IPS DF 4.7 (cell line): ENCODE data around the gene MYO5A.
"Not testable (repeated sequence)": the region's sequence is repeated elsewhere in the genome, so short reads cannot be mapped to it uniquely, and the experiment has no call there.

ENCODE experiments used
- DNase-seq: peaks from one replicate; pipeline ENCODE4 v3.0.0-alpha.2; 2013; ENCODE audit warnings: low spot score; ENCODE audit errors: extremely low read depth

Gene MYO5A

DNA sequence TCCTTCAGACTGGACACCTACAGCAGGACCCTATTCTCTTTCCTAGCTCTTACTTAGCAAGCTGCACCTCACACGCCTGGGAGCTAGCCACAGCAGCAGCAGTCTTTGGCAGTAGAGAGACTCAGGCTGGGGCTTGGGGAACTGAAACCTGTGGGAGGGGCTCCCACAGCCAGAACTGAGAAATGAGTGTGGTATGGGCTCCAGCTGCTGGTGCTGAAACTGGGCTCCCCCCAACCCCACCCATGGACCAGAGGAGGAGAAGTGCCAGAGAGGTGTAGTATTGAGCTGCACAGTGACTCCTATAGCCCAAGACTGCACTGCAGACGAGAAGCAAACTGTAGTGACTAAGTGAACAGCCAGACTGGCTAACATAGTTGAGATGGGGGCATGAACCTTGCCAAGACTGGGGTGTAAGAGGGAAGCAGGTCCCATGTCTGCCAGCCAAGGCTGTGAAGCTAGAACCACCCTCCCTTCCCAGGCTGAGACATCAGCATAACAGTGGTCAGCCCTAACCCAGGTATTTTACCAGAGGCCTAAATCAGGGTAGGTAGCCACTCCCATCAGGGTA, 62.5 kb downstream of the MYO5A start:
- DNase-seq = peak; percentile 41

DNA sequence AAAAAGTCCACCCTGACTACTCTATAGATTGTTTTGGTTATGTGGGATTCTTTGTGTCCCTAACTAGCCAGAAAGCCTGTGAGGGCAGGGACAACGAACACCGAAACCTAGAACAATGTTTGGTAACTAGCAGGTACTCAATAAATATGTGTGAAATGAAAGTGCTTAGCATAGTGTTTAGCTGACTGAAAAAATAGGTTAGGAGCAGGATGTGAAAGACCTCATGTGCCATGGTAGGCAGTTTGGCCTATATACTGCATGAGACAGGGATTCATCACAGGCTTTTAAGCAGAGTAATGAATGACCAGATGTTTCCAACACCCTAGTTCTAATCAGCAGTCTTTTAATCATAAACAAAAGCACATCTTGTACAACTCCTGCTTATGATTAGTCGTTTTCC, 64.2 kb downstream of the MYO5A start:
- DNase-seq = no peak

DNA sequence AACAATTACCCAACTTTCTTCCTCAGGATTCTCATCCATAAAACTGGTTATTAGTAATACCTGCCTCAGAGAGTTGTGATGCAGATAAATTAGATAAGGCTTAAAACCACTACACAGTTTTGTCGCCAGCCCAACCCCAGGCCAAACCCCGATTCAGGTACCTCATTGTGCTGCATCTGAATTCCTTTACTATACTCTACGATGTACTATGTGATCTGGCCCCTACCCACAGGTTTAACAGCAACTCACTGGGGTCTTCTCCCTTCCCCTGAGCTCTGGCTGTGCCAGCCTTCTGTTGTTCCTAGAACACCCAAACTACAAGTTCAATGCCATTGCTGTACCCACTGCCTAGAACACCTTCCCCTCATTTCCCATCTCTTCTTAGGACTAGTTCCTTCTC, 64.6 kb downstream of the MYO5A start:
- no peak for DNase-seq

DNA sequence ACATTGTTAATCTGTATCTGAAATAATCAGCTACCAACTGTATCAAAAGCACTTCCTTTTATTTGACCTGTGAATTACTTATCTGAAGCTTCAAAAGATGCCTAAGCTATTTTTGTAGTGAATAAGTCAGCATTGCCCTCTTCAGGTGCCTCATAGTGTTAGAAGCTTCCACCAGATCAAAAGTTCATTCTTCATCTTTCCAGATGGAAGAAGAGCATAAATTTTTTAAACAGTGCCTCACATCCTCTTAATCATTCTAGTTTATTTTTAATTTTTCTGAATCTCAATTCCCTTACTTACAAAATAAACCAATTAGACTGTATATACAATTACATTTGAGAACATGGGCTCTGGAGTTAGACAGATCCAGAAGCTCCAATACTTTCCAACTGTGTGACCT, 65.0 kb downstream of the MYO5A start:
- DNase-seq = no peak

DNA sequence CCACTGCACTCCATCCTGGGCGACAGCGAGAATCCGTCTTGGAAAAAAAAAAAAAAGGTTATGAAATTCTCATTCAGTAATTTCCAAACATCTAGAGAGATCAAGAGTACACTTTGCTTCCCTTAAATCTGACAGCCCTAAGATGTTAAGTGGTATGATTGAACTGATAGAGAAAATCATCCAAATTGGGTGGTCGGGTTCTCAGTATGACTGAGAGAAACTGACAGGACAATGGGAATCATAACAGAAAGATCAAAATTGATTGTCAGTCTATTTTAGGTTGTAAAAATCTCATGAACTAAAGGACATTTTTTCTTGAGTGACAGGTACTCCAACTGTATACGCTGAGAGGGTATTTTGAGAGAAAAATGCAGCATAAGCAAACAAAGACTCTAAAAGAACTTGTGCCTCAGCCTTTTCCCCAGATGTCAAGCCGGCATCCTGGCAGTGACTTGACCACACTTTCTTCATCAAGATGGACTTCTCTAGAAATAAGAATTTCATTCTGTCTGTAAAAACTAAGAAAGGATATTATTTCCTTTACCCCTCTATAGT, 65.8 kb downstream of the MYO5A start:
- no peak for DNase-seq

DNA sequence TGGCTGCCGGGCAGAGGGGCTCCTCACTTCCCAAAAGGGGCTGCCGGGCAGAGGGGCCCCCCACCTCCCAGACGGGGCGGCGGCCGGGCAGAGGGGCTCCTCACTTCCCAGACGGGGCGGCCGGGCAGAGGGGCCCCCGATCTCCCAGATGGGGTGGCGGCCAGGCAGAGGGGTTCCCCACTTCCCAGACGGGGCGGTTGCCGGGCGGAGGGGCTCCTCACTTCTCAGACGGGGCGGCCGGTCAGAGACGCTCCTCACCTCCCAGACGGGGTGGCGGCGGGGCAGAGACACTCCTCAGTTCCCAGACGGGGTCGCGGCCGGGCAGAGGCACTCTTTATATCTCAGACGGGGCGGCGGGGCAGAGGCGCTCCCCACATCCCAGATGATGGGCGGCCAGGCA, 69.0 kb downstream of the MYO5A start:
- not testable (repeated sequence) for DNase-seq

DNA sequence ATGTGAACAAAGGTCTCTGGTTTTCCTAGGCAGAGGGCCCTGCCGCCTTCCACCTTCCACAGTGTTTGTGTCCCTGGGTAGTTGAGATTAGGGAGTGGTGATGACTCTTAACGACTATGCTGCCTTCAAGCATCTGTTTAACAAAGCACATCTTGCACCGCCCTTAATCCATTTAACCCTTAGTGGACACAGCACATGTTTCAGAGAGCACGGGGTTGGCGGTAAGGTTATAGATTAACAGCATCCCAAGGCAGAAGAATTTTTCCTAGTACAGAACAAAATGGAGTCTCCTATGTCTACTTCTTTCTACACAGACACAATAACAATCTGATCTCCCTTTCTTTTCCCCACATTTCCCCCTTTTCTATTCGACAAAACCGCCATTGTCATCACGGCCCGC, 69.4 kb downstream of the MYO5A start:
- not testable (repeated sequence) for DNase-seq

DNA sequence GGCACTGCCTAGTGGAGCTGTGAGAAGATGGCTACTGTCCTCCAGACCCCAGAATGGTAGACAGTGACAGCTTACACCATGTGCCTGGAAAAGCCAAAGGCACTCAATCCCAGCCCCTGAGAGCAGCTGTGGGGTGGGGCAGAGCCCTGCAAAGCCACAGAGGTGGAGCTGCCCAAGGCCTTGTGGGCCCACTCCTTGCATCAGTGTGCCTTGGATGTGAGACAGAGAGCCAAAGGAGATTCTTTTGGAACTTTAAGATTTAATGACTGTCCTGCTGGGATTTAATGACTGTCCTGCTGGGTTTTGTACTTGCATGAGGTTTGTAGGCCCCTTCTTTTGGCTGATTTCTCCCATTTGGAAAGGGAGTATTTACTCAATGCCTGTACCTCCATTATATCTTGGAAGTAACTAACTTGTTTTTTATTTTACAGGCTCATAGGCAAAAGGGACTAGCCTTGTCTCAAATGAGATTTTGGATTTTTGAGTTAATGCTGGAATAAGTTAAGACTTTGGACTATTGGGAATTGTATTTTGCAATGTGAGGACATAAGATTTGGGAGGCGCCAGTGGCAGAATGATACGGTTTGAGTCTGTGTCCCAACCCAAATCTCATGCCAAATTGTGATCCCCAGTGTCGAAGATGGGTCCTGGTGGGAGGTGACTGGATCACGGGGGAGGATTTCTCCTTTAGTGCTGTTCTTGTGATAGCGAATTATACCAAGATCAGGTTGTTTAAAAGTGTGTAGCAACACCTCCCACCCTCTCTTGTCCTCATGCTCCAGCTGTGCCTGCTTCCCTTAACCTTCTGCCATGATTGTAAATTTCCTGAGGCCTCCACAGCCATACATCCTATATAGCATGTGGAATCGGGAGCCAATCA, 80.4 kb downstream of the MYO5A start:
- peak; percentile 38 for DNase-seq

DNA sequence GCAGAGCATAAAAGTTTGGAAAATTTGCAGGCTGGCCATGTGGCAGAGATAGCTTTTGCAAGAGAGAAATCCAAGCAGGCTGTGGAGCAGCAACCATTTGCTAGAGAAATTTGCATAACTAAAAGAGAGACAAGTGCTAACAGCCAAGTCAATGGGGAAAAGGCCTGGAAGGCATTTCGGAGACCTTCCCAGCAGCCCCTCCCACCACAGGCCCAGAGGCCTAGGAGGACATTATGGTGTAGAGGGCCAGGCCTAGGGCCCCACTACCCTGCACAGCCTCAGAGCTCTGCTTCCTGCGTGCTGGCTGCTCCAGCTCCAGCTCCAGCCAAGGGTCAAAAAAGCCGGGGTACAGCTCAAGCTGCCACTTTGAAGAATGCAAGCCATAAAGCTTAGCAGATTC, 82.7 kb downstream of the MYO5A start:
- DNase-seq = peak; percentile 22

DNA sequence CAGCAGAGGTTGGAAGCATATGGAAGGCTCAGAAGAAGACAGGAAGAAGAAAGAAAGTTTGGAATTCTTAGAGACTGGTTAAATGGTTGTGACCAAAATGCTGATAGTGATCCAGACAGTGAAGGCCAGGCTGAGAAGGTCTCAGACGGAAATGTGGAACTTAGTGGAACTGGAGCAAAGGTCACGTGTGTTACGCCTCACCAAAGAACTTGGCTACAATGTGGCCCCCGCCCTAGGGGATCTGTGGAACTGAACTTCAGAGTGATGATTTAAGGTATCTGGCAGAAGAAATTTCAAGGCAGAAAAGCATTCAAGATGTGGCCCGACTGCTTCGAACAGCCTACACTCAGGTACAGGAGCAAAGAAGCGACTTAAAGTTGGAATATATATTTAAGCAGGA, 83.1 kb downstream of the MYO5A start:
- no peak for DNase-seq

DNA sequence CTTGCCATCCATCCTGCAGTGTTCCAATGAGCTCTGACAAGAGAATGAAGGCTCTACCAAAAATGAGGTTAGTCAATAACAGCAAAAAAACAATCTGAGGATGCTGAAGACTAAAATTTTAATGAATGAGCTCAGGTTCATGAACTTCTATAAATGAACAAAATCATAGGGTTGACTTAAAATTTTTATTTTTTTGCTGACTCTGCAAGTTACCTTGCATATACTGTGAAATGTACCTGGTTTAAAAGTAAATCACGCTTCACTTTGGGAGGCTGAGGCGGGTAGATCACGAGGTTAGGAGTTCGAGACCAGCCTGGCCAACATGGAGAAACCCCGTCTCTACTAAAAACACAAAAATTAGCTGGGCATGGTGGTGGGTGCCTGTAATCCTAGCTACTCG, 85.5 kb downstream of the MYO5A start:
- DNase-seq = not testable (repeated sequence)

DNA sequence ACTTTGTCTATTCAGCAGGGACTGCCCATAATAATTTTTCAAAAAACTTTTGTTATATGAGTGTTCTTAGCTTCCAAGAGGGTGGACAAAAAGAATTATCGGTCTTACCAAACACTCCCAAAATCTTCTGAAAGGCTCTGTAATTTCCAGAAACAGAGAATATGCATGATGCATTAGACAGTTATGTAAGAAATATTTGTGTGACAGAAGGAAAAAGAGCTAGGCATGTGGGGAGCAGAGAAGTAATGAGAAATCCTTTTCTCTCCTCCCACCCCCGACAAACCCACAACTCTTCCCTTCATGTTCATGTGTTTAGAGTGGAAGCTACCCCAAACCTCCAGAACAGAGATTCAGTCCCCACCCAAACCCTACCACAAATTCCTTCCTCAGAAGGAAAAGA, 86.8 kb downstream of the MYO5A start:
- DNase-seq = no peak

DNA sequence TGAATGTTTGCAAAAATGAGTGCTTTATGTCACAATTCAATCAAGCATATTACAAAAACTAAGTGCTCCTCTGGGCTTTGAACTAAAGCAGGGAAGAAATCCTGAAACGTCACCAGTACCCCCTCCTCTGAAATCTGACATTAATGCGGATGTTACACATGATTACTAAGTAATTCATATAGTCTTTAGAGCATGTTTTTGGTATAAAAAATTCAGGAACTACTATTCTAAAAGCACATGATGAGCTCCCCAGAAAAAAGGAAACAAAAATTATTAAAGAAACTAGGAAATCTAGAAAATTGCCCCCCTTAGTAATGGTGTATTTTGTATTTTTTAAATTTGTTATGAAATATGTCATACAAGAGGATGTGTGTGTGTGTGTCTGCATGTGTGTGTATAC, 87.7 kb downstream of the MYO5A start:
- DNase-seq = no peak

DNA sequence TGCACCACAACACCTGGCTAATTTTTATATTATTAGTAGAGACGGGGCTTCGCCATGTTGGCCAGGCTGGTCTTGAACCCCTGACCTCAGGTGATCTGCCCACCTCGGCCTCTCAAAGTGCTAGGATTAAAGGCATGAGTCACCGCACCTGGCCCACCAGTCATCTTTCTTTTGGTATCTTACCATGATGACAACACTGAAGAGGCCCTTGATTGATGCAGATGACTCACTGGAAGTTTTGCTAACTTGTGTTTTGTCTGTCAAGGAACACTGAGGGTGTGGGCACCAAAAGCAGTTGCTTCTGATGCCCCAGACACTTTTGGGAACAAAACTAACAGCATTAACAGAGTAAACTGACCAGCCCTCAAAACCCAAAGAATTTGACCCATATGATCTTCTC, 88.3 kb downstream of the MYO5A start:
- DNase-seq = no peak

DNA sequence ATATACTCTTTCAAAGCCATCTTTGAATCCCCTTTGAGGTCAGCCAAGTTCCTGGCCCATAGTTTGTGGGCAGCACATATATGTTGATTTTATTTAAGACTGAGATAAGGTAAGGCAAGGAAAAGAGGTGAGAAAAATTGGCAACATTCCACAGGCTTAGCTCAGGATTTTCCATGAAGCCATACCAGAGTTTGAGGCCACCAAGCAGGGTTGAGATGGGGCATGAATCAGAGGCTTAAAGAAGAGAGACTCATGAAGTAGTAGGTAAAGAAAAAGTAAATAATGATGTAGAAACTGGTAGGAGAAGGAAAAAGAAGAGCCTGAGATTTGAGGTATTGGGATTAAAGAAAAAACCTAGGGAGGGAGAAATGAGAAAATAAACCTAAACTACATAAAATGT, 89.2 kb downstream of the MYO5A start:
- no peak for DNase-seq

DNA sequence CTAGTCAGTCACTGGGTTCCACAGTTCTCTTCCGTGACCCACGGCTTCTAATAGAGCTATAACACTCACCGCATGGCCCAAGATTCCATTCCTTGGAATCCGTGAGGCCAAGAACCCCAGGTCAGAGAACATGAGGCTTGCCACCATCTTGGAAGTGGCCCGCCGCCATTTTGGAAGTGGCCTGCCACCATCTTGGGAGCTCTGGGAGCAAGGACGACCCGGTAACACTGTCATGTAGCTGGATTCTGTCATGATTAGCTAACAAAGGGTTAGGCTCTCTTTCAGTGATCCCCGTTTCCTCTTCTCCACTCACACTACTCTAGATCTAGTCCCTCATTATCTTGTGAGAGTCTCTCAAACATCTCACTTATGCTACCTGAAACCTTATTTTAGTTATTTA, 89.6 kb downstream of the MYO5A start:
- not testable (repeated sequence) for DNase-seq

DNA sequence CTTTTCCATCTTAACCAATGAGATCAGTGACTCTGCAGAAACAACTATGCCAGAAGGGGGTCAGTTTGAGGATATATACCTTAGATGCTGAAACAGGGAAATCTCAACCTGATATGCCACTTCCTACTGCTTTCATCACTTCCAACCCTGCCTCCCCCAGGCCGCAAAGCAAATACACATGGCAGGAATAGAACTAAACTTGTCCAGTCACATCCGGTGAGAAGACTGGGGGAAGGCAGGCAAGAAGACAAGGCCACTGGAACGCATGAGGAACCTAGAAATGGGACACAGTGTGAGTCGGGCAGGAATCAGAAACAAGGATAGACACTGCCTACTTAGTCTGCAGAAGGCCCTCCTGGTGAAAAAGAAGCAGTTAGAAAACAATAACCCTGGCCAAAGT, 90.6 kb downstream of the MYO5A start:
- no peak for DNase-seq

DNA sequence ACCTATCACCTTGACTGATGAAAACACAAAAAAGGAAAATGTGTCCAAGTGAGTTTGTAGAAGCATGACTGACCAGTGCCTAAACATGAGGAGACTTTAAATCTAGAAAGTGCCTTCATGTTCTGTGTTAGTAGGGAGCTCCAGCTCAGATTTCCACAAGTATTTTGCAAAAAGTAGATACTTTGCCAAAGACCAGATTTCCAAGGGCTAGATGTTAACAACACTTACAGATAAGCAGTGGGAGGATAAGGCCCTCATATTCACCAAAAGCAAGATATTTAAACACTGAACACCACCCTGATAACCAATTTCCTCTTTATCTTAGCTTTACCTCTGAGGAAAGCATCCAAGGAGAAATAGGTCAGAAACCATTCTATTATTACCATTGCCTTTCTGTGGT, 91.0 kb downstream of the MYO5A start:
- no peak for DNase-seq

DNA sequence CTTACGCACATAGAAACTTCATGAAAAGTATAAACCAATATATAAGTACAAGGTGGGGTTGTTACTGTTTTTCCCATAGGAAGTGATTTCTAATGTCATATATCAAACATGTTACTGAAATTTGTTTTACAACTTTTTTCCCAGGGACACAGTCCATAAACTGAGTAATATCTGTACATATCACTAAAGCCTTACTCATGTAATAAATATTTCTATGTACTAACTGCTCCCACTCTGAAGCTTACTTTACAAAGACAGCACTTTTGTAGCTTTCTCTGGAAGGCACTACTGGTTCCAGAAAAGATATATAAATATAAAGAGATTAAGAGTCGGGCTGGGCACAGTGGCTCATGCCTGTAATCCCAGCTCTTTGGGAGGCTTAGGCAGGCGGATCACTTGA, 91.7 kb downstream of the MYO5A start:
- no peak for DNase-seq

DNA sequence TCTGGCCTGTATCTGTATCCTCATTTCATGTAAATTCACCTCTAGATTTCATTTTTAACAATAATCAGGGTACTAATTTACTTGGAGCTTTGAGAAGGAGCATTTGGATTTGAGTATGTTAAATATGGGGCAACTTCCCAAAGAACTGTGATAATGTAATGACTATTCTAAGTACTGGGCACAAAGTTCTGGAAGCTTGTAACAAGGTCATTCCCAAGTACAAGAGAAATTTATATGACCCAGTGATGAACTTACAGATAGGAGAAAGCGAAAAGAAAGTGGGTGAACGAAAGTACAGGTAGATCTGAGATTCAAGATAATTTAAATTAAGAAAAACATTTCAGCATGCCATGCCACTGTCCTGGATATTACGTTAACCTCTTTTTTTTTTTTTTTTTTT, 93.8 kb downstream of the MYO5A start:
- no peak for DNase-seq

DNA sequence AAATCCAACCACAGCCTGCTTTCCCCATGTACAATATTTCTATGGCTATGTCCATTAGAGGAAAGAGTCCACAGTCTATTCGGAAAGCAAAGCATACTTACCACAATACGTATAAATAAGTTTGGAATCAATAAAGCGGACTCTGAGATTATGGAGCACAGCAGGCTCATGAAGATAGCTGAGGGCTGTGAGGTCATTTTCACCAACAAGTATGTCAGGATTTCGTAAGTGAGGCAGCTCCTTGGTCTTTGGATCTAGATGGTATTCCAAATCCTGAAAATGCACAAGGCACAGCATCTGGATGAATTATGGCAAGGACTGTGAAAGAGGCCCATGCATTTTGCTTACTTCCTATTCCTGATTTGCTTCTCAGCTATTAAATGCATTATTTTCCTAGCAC, 100.4 kb downstream of the MYO5A start:
- DNase-seq = no peak

DNA sequence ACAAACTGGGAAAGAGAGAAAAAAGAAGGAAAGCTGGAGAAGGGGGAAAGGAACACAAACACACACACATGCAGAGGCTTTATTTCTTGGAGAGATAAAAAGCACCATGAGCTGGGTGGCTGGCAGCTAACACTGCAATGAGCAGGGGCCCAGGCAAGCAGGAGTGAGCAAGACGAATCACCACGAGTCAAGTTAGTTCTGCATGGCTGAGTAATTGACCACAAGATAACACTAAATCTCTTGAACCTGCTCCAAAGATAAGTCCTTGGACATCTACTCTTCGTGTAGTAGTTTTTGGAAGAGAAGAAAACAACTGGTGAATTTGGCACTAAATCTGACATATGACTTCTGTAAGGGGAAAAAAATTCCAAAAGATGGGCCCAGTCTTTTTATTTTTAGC, 100.9 kb downstream of the MYO5A start:
- no peak for DNase-seq

DNA sequence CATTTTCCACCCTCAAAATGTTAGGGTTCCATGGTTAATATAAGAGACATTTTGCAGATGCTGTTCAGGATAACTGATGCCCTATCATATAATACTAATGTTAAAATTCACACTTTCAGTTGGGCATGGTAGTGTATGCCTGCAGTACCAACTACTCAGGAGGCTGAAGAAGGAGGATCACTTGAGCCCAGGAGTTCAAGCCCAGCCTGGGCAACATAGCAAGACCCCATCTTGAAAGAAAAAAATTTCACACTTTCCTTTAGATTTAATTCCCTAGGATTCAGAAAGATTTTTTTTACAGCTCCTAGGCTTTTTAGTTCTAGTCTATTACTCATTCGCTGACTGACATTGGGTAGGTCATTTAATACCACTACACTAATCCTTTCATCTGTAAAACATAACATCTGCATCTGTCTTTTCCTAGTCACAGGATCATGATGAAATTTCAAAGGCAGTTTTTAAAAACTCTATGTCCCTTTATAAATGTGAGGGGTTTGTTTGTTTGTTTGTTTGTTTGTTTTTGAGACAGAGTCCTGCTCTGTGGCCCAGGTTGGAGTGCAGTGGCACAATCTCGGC, 103.7 kb downstream of the MYO5A start:
- no peak for DNase-seq
